ENCODE measurements around the gene PUS1. TPM values are rescaled to one million over a fixed set of nuclear protein-coding genes. Genes with fewer than 3 reads are reported as not detected.
A peak's percentile ranks its signal among the peaks of the same experiment; 100 is the strongest.

Gene PUS1
- total and polyA plus RNA-seq, 9 of the 15 experiments (the other 6 are each of a cell fraction or from before 2014, with no cell fraction given): 1.9 to 90.8 (median 30.0) TPM

GRCh38 chr12:131986910-131987309, 57.8 kb downstream of the PUS1 start (continued):
- peak; percentile 18; the same call in 1 of the 2 replicates for TF ChIP-seq ZBTB33 (CRISPR knock-in tag; IDR thresholded peaks at IDR 0.05)
- TF ChIP-seq ZNF143 (CRISPR knock-in tag; IDR thresholded peaks at IDR 0.05): no peak
- no peak for TF ChIP-seq ZNF280B (CRISPR knock-in tag; IDR thresholded peaks at IDR 0.05)
- no peak for TF ChIP-seq NR2C1 (IDR thresholded peaks at IDR 0.05)
- no peak for TF ChIP-seq NR2C1 (tag; IDR thresholded peaks at IDR 0.05)
- no peak for TF ChIP-seq ZNF76 (CRISPR knock-in tag; IDR thresholded peaks at IDR 0.05; ENCODE audit: borderline replicate concordance)
- no peak for TF ChIP-seq NR2F6 (CRISPR knock-in tag; IDR thresholded peaks at IDR 0.05)
- no peak for TF ChIP-seq HOXB6 (CRISPR knock-in tag; IDR thresholded peaks at IDR 0.05; ENCODE audit: borderline replicate concordance)
- TF ChIP-seq CHD4 (IDR thresholded peaks at IDR 0.05; ENCODE audit: insufficient read depth, insufficient replicate concordance, low read depth, low read length, poor library complexity, severe bottlenecking): no peak
- no peak for TF ChIP-seq FOSL1 (tag; conservative IDR thresholded peaks at IDR 0.05)
- no peak for TF ChIP-seq RBM39 (optimal IDR thresholded peaks at IDR 0.05; ENCODE audit: low read depth, low read length)
- TF ChIP-seq KDM5B (IDR thresholded peaks at IDR 0.05; ENCODE audit: insufficient replicate concordance, low read depth, low read length): no peak
- no peak for TF ChIP-seq HMBOX1 (IDR thresholded peaks at IDR 0.05)
- no peak for TF ChIP-seq TBL1XR1 (IDR thresholded peaks at IDR 0.05; ENCODE audit: low read length in 2 of 2)
- no peak for TF ChIP-seq ATF6 (CRISPR knock-in tag; IDR thresholded peaks at IDR 0.05)
- 0 out of 2 replicates have a peak, but pooled peaks have one; percentile 51 for TF ChIP-seq SMAD4 (CRISPR knock-in tag; conservative IDR thresholded peaks at IDR 0.05)
- no peak for TF ChIP-seq ZNF586 (CRISPR knock-in tag; conservative IDR thresholded peaks at IDR 0.05)
- TF ChIP-seq HMGN3 (IDR thresholded peaks at IDR 0.05; ENCODE audit: borderline replicate concordance, extremely low read depth, insufficient read length, low read depth, low read length): no peak
- no peak for TF ChIP-seq RBFOX2 (IDR thresholded peaks at IDR 0.05; ENCODE audit: low read depth, low read length)
- no peak for TF ChIP-seq FOS (IDR thresholded peaks at IDR 0.05; ENCODE audit: extremely low read depth, insufficient read length)
- no peak for TF ChIP-seq TARDBP (IDR thresholded peaks at IDR 0.05)
